ENCODE data around the gene ARHGEF2.
A peak's percentile ranks its signal among the peaks of the same experiment; 100 is the strongest.

- TF ChIP-seq ZBTB7A (IDR thresholded peaks at IDR 0.05; ENCODE audit: borderline replicate concordance, control insufficient read depth, low read depth, low read length) (no peak), MEF2D (tag; conservative IDR thresholded peaks at IDR 0.05; ENCODE audit: low read depth) (no peak), ELF1 (tag; IDR thresholded peaks at IDR 0.05) (no peak), POLR2A (conservative IDR thresholded peaks at IDR 0.05) (peak; percentile 74), YBX1 (IDR thresholded peaks at IDR 0.05) (no peak), SMARCE1 (IDR thresholded peaks at IDR 0.05) (no peak), JUNB (CRISPR knock-in tag; conservative IDR thresholded peaks at IDR 0.05) (no peak), RUNX1 (IDR thresholded peaks at IDR 0.05; ENCODE audit: low read depth) (no peak), RAD21 (CRISPR knock-in tag; conservative IDR thresholded peaks at IDR 0.05 in 1 of 2, IDR thresholded peaks at IDR 0.05 in 1 of 2) (no peak), CTCF (IDR thresholded peaks at IDR 0.05 in 2 of 3, conservative IDR thresholded peaks at IDR 0.05 in 1 of 3; ENCODE audit: insufficient read depth in 2 of 3, low read depth in 1 of 3, low read length in 3 of 3) (no peak)
- TF ChIP-seq, protein P1, sequence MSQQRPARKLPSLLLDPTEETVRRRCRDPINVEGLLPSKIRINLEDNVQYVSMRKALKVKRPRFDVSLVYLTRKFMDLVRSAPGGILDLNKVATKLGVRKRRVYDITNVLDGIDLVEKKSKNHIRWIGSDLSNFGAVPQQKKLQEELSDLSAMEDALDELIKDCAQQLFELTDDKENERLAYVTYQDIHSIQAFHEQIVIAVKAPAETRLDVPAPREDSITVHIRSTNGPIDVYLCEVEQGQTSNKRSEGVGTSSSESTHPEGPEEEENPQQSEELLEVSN (IDR thresholded peaks at IDR 0.05; ENCODE audit: borderline replicate concordance in 1 of 2, extremely low read depth in 1 of 2, insufficient read depth in 1 of 2, insufficient read length in 1 of 2, low read depth in 1 of 2, low read length in 1 of 2, poor library complexity in 1 of 2, severe bottlenecking in 1 of 2): no peak
- TF ChIP-seq, protein P2, sequence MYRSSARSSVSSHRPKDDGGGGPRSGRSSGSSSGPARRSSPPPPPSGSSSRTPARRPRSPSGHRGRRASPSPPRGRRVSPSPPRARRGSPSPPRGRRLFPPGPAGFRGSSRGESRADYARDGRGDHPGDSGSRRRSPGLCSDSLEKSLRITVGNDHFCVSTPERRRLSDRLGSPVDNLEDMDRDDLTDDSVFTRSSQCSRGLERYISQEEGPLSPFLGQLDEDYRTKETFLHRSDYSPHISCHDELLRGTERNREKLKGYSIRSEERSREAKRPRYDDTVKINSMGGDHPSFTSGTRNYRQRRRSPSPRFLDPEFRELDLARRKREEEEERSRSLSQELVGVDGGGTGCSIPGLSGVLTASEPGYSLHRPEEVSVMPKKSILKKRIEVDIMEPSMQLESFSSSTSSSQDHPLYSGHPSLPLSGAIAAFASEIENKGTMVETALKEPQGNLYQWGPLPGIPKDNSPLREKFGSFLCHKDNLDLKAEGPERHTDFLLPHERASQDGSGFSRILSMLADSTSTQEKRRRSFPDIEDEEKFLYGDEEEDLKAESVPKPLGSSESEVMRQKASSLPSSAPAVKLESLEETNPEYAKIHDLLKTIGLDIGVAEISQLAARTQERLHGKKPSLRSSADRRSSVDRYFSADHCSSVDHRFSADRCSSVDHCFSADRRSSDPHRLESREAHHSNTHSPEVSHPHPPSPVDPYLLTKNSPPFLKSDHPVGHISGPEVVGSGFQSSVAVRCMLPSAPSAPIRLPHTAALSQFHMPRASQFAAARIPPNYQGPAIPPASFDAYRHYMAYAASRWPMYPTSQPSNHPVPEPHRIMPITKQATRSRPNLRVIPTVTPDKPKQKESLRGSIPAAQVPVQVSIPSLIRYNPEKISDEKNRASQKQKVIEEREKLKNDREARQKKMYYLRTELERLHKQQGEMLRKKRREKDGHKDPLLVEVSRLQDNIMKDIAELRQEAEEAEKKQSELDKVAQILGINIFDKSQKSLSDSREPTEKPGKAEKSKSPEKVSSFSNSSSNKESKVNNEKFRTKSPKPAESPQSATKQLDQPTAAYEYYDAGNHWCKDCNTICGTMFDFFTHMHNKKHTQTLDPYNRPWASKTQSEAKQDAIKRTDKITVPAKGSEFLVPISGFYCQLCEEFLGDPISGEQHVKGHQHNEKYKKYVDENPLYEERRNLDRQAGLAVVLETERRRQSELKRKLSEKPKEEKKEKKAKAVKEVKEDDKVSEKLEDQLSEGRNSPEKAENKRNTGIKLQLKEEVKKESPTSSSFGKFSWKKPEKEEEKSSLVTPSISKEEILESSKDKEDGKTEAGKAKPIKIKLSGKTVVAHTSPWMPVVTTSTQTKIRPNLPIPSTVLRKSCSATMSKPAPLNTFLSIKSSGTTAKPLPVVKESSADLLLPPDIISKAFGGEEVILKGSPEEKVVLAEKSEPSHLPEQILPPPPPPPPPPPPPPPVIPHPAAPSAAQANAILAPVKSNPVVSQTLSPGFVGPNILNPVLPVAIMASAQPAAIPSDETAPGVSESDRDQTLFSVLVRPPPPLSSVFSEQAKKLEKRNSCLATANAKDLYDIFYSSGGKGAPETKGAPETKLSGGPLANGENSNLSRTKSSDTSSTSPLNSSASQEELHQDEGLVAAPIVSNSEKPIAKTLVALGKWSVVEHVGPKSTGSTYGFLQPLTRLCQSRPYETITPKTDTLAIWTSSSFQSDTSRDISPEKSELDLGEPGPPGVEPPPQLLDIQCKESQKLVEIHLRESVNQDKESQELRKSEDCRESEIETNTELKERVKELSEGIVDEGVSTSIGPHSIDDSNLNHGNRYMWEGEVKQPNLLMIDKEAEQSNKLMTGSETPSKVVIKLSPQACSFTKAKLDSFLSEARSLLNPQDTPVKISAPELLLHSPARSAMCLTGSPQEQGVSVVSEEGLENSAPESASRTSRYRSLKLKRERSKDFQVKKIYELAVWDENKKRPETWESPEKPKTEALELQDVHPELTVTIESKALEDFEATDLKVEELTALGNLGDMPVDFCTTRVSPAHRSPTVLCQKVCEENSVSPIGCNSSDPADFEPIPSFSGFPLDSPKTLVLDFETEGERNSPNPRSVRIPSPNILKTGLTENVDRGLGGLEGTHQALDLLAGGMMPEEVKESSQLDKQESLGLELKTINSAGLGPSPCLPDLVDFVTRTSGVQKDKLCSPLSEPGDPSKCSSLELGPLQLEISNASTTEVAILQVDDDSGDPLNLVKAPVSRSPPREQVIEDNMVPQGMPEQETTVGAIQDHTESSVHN (IDR thresholded peaks at IDR 0.05; ENCODE audit: borderline replicate concordance in 1 of 2, low read depth in 1 of 2): no peak
- TF ChIP-seq, protein P3, sequence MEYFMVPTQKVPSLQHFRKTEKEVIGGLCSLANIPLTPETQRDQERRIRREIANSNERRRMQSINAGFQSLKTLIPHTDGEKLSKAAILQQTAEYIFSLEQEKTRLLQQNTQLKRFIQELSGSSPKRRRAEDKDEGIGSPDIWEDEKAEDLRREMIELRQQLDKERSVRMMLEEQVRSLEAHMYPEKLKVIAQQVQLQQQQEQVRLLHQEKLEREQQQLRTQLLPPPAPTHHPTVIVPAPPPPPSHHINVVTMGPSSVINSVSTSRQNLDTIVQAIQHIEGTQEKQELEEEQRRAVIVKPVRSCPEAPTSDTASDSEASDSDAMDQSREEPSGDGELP (CRISPR knock-in tag; IDR thresholded peaks at IDR 0.05; ENCODE audit: borderline replicate concordance): no peak
Measured at GRCh38 chr1:155912056-155912536, 66.3 kb downstream of the ARHGEF2 start.

Measured in K562 (cell line).